Hepatocyte (in vitro differentiated cells): Measurements from ENCODE around the gene PEX26. TPM values are rescaled to one million over a fixed set of nuclear protein-coding genes. Genes with fewer than 3 reads are reported as not detected.

ENCODE experiments used
- DNase-seq: peaks from one replicate; pipeline ENCODE4 v3.0.0-alpha.2; 2016; ENCODE audit warnings: low spot score
- H2AFZ ChIP-seq: fragments of 200-600 bp; sonication (generic); 2 replicates; pipeline ENCODE4 v1.6.0; 2016; ENCODE audit warnings: antibody characterized with exemption, mild to moderate bottlenecking
- H3K27ac ChIP-seq: fragments of 200-600 bp; sonication (generic); 2 replicates; pipeline ENCODE4 v1.5.1; 2016; ENCODE audit warnings: mild to moderate bottlenecking
- H3K27me3 ChIP-seq: fragments of 200-600 bp; sonication (generic); 2 replicates; pipeline ENCODE4 v1.6.1; 2016
- H3K36me3 ChIP-seq: fragments of 200-600 bp; sonication (generic); replicated peaks from 2 replicates; pipeline ENCODE4 v1.5.1; 2016; ENCODE audit warnings: low read depth; ENCODE audit not compliant: insufficient read depth
- H3K4me1 ChIP-seq: fragments of 200-600 bp; sonication (generic); 2 replicates; pipeline ENCODE4 v1.5.1; 2016; ENCODE audit warnings: mild to moderate bottlenecking, moderate library complexity; ENCODE audit not compliant: insufficient read depth
- H3K4me2 ChIP-seq: fragments of 200-600 bp; sonication (generic); 2 replicates; pipeline ENCODE4 v1.6.0; 2016
- H3K4me3 ChIP-seq: fragments of 200-600 bp; sonication (generic); 2 replicates; pipeline ENCODE4 v1.5.1; 2016; ENCODE audit warnings: mild to moderate bottlenecking
- H3K79me2 ChIP-seq: fragments of 200-600 bp; sonication (generic); 2 replicates; pipeline ENCODE4 v1.6.0; 2017; ENCODE audit warnings: mild to moderate bottlenecking
- H3K9me2 ChIP-seq: fragments of 200-600 bp; sonication (generic); replicated peaks from 2 replicates; pipeline ENCODE4 v1.6.0; 2017; ENCODE audit warnings: mild to moderate bottlenecking; ENCODE audit not compliant: insufficient read depth
- H3K9me3 ChIP-seq: fragments of 200-600 bp; sonication (generic); 2 replicates; pipeline ENCODE4 v1.5.1; 2016; ENCODE audit warnings: low read depth, mild to moderate bottlenecking
- H4K20me1 ChIP-seq: fragments of 200-600 bp; sonication (generic); 2 replicates; pipeline ENCODE4 v1.6.0; 2016; ENCODE audit warnings: mild to moderate bottlenecking; ENCODE audit not compliant: insufficient read depth, poor library complexity, severe bottlenecking
- CTCF ChIP-seq: fragments of 200-600 bp; sonication (generic); IDR thresholded peaks from 2 replicates; pipeline ENCODE4 v1.5.1; 2016; ENCODE audit warnings: antibody characterized with exemption, mild to moderate bottlenecking; ENCODE audit not compliant: poor library complexity
- EZH2 ChIP-seq: fragments of 200-600 bp; sonication (generic); IDR thresholded peaks from 2 replicates; pipeline ENCODE4 v1.6.1; 2016; ENCODE audit warnings: antibody characterized with exemption, mild to moderate bottlenecking, borderline replicate concordance
- EZH2phosphoT487 ChIP-seq: fragments of 200-600 bp; sonication (generic); IDR thresholded peaks from one replicate; pipeline ENCODE4 v1.6.1; 2018; ENCODE audit warnings: antibody characterized with exemption, mild to moderate bottlenecking, low read depth, moderate library complexity; ENCODE audit not compliant: unreplicated experiment, severe bottlenecking
- WGBS: methylation state at CpG from one replicate; pipeline ENCODE4 v1.1.6; 2016; ENCODE audit warnings: low lambda C conversion rate; ENCODE audit errors: missing lambda C conversion rate; 5-methylcytosine and 5-hydroxymethylcytosine counted together
- polyA plus RNA-seq: library from polyadenylated mRNA; unstranded; fragments of >200 nt; fragmentation: Nextera tagmentation; extraction: Ambion mirVana; gene quantifications from 2 replicates; pipeline ENCODE4 v1.2.1, GENCODE V29; 2016
- small RNA-seq: library from RNA; depleted of rRNA; stranded (forward); fragments of <200 nt; gene quantifications from one replicate; pipeline ENCODE3, GENCODE V24; 2014
- total RNA-seq: library from RNA; depleted of rRNA; stranded (reverse); fragments of >200 nt; gene quantifications from 2 replicates; pipeline ENCODE4 v1.2.3, GENCODE V29; 2014

The PEX26 gene
- total and polyA plus RNA-seq, 2 experiments from 2014 or later, result 5.4 to 30.9 TPM

GRCh38 chr22:18148293-18148965, 70.6 kb downstream of the PEX26 start:
- Histone ChIP-seq H3K4me1 (no peaks in the 10 kb centered on the region), H3K4me3 (no peak overlapping the region), H4K20me1 (no peaks in the 10 kb centered on the region), H3K36me3 (no peaks in the 10 kb centered on the region), H3K9me2 (no peaks in the 10 kb centered on the region), H3K9me3 (no peaks in the 10 kb centered on the region), H3K4me2 (peak overlapping the region; percentile 80), H3K79me2 (no peaks in the 10 kb centered on the region), H2AFZ (no peak overlapping the region), H3K27ac (peak overlapping the region; percentile 75), H3K27me3 (no peaks in the 10 kb centered on the region)
- peak; percentile 19 for DNase-seq
- WGBS, result 85% methylated on average over 17 of the region's 17 CpGs
- TF ChIP-seq EZH2phosphoT487 (no peak), EZH2 (no peak), CTCF (no peak)

- Histone ChIP-seq H3K27ac (no peak overlapping the region), H3K9me2 (no peaks in the 10 kb centered on the region)
These were observed 74.7 kb downstream of the PEX26 start for GRCh38 chr22:18152519-18152918.

GRCh38 chr22:18154821-18155390, 77.1 kb downstream of the PEX26 start:
- WGBS, result 98% methylated on average over 8 of the region's 8 CpGs
- Histone ChIP-seq H4K20me1 (no peaks in the 10 kb centered on the region), H3K9me3 (no peaks in the 10 kb centered on the region), H3K9me2 (no peaks in the 10 kb centered on the region), H3K36me3 (no peaks in the 10 kb centered on the region), H3K4me2 (no peak overlapping the region), H3K79me2 (no peaks in the 10 kb centered on the region), H3K4me3 (no peak overlapping the region), H3K27ac (no peak overlapping the region), H3K4me1 (no peaks in the 10 kb centered on the region), H2AFZ (no peak overlapping the region), H3K27me3 (no peaks in the 10 kb centered on the region)
- TF ChIP-seq CTCF (no peak), EZH2phosphoT487 (no peak), EZH2 (no peak)
- DNase-seq, result no peak

More at GRCh38 chr22:18152519-18152918, 74.7 kb downstream of the PEX26 start:
- Histone ChIP-seq H4K20me1 (no peaks in the 10 kb centered on the region), H3K4me1 (no peaks in the 10 kb centered on the region), H3K9me3 (no peaks in the 10 kb centered on the region), H3K4me3 (no peak overlapping the region), H3K79me2 (no peaks in the 10 kb centered on the region), H3K4me2 (no peak overlapping the region), H3K27me3 (no peaks in the 10 kb centered on the region), H2AFZ (no peak overlapping the region), H3K36me3 (no peaks in the 10 kb centered on the region)
- WGBS, result 93% methylated on average over 8 of the region's 8 CpGs
- DNase-seq, result no peak
- no peak for TF ChIP-seq EZH2phosphoT487
- TF ChIP-seq EZH2, result no peak
- no peak for TF ChIP-seq CTCF

Small RNA genes within 50 kb of the gene (small RNA-seq; reads per million reads assigned to genes)
- gene AC016027.5, result not detected

Other genes starting within 250 kb of the PEX26 start
- gene MICAL3, start 53.4 kb upstream of the PEX26 start, total RNA-seq, result 15.4 and 22.7 TPM in 2 replicates
- 4.6 and 12.6 TPM in 2 replicates for gene MICAL3, start 53.4 kb upstream of the PEX26 start, polyA plus RNA-seq
- 1.5 TPM in 1 of 2 replicates, not detected in the other for gene TUBA8, start 32.8 kb downstream of the PEX26 start, total RNA-seq
- 0.33 and 0.46 TPM in 2 replicates for gene TUBA8, start 32.8 kb downstream of the PEX26 start, polyA plus RNA-seq
- gene USP18, start 72.2 kb downstream of the PEX26 start, total RNA-seq, result 3.4 and 5.1 TPM in 2 replicates
- gene USP18, start 72.2 kb downstream of the PEX26 start, polyA plus RNA-seq, result 3.6 and 6.3 TPM in 2 replicates